HEK293 (cell line): Measurements from ENCODE around the gene ZBTB18.

Source experiments
- CTCF ChIA-PET: fragments of 350-600 bp; formaldehyde crosslinking; extraction: SDS; loops from one replicate; lab custom pipeline; 2021; ENCODE audit warnings: antibody characterized with exemption; lab: Yijun Ruan, JAX
- POLR2A ChIA-PET: fragments of 300-600 bp; formaldehyde crosslinking; extraction: SDS; loops from one replicate; lab custom pipeline; 2020; ENCODE audit warnings: antibody characterized with exemption, inconsistent platforms; lab: Yijun Ruan, JAX
- H3K27ac ChIP-seq: fragments of 200-500 bp; sonication (Bioruptor generic); 2 replicates; pipeline ENCODE4 v1.5.1; 2014; ENCODE audit warnings: low read depth, low read length, control low read depth, inconsistent platforms; ENCODE audit errors: extremely low read depth
- H3K36me3 ChIP-seq, 2 experiments: fragments of 200-500 bp in 1 of 2; sonication (Bioruptor generic) in 1 of 2; 1 replicate in 1 of 2; 2 replicates in 1 of 2; pipeline ENCODE4 v1.5.1; 2014 to 2017; ENCODE audit warnings: inconsistent platforms in 2 of 2, low read length in 2 of 2; ENCODE audit not compliant: control insufficient read depth in 2 of 2, insufficient read depth in 1 of 2
- H3K4me1 ChIP-seq: fragments of 200-500 bp; sonication (Bioruptor generic); 2 replicates; pipeline ENCODE4 v1.5.1; 2014; ENCODE audit warnings: mild to moderate bottlenecking, low read length, inconsistent platforms; ENCODE audit not compliant: control insufficient read depth, insufficient read depth
- H3K4me3 ChIP-seq: 2 replicates; pipeline ENCODE4 v1.5.1; 2011; ENCODE audit warnings: low read depth, mild to moderate bottlenecking, control low read depth, low read length, moderate library complexity
- H3K9me3 ChIP-seq: fragments of 200-500 bp; sonication (Bioruptor generic); 2 replicates; pipeline ENCODE4 v1.5.1; 2014; ENCODE audit warnings: low read depth, low read length, inconsistent platforms; ENCODE audit not compliant: control insufficient read depth, insufficient read depth
- BCL11B ChIP-seq: fragments of 450-650 bp; formaldehyde crosslinking; IDR thresholded peaks from 2 replicates; pipeline ENCODE4 v1.5.1; 2016; ENCODE audit warnings: low read depth, missing biosample characterization, missing genetic modification characterization
- GLIS1 ChIP-seq: fragments of 450-650 bp; formaldehyde crosslinking; IDR thresholded peaks from 2 replicates; pipeline ENCODE4 v1.5.1; 2016; ENCODE audit warnings: missing biosample characterization, missing genetic modification characterization
- PRDM2 ChIP-seq: fragments of 450-650 bp; formaldehyde crosslinking; IDR thresholded peaks from 2 replicates; pipeline ENCODE4 v1.5.1; 2016; ENCODE audit warnings: missing biosample characterization, missing genetic modification characterization, borderline replicate concordance
- SALL2 ChIP-seq: fragments of 450-650 bp; formaldehyde crosslinking; IDR thresholded peaks from 2 replicates; pipeline ENCODE4 v1.5.0; 2017; ENCODE audit warnings: missing biosample characterization, mild to moderate bottlenecking, missing genetic modification characterization, borderline replicate concordance
- SCRT1 ChIP-seq: fragments of 450-650 bp; formaldehyde crosslinking; IDR thresholded peaks from 2 replicates; pipeline ENCODE4 v1.5.1; 2016; ENCODE audit warnings: missing biosample characterization, missing genetic modification characterization, borderline replicate concordance
- SP3 ChIP-seq: fragments of 450-650 bp; formaldehyde crosslinking; IDR thresholded peaks from 2 replicates; pipeline ENCODE4 v1.5.1; 2016; ENCODE audit warnings: missing biosample characterization, missing genetic modification characterization
- ZFP69B ChIP-seq: fragments of 450-650 bp; formaldehyde crosslinking; IDR thresholded peaks from 2 replicates; pipeline ENCODE4 v1.5.1; 2016; ENCODE audit warnings: missing biosample characterization, missing genetic modification characterization
- ZNF354C ChIP-seq: fragments of 450-650 bp; formaldehyde crosslinking; IDR thresholded peaks from 2 replicates; pipeline ENCODE4 v1.5.1; 2016; ENCODE audit warnings: missing biosample characterization, missing genetic modification characterization, low read depth, borderline replicate concordance
- ZNF404 ChIP-seq: fragments of 450-650 bp; formaldehyde crosslinking; IDR thresholded peaks from 2 replicates; pipeline ENCODE4 v1.5.1; 2017; ENCODE audit warnings: missing biosample characterization, missing genetic modification characterization
- ZNF48 ChIP-seq: fragments of 450-650 bp; formaldehyde crosslinking; IDR thresholded peaks from 2 replicates; pipeline ENCODE4 v1.5.1; 2016; ENCODE audit warnings: missing biosample characterization, missing genetic modification characterization
- ZNF514 ChIP-seq: fragments of 450-650 bp; formaldehyde crosslinking; IDR thresholded peaks from 2 replicates; pipeline ENCODE4 v1.5.1; 2016; ENCODE audit warnings: missing biosample characterization, missing genetic modification characterization
- ZNF623 ChIP-seq: fragments of 450-650 bp; formaldehyde crosslinking; IDR thresholded peaks from 2 replicates; pipeline ENCODE4 v1.5.1; 2016; ENCODE audit warnings: missing biosample characterization, missing genetic modification characterization
- ZNF660 ChIP-seq: fragments of 450-650 bp; IDR thresholded peaks from 2 replicates; pipeline ENCODE4 v1.5.1; 2018; ENCODE audit warnings: missing biosample characterization, mild to moderate bottlenecking, missing genetic modification characterization
- ZNF785 ChIP-seq: fragments of 450-650 bp; formaldehyde crosslinking; IDR thresholded peaks from 2 replicates; pipeline ENCODE4 v1.5.1; 2016; ENCODE audit warnings: missing biosample characterization, missing genetic modification characterization
- TF ChIP-seq, protein P1 (sequence below): fragments of 450-650 bp; formaldehyde crosslinking; IDR thresholded peaks from 2 replicates; pipeline ENCODE4 v1.5.1; 2016; ENCODE audit warnings: missing biosample characterization, missing genetic modification characterization
- TF ChIP-seq, protein P2 (sequence below): fragments of 450-650 bp; formaldehyde crosslinking; IDR thresholded peaks from 2 replicates; pipeline ENCODE4 v1.5.1; 2016; ENCODE audit warnings: missing biosample characterization, missing genetic modification characterization
- TF ChIP-seq, protein P3 (sequence below): fragments of 450-650 bp; formaldehyde crosslinking; IDR thresholded peaks from 2 replicates; pipeline ENCODE4 v1.5.1; 2016; ENCODE audit warnings: missing biosample characterization, missing genetic modification characterization
- TF ChIP-seq, protein P4 (sequence below): fragments of 450-650 bp; formaldehyde crosslinking; IDR thresholded peaks from 2 replicates; pipeline ENCODE4 v1.5.1; 2016; ENCODE audit warnings: missing biosample characterization, missing genetic modification characterization

The ZBTB18 gene

GRCh38 chr1:244064621-244065020 lies 13.5 kb downstream of the ZBTB18 start:
- Histone ChIP-seq H3K4me3 (no peak overlapping the region), H3K27ac (no peak overlapping the region), H3K36me3 (no peaks in the 10 kb centered on the region), H3K4me1 (no peaks in the 10 kb centered on the region), H3K9me3 (no peaks in the 10 kb centered on the region)
- POLR2A ChIA-PET = interaction anchor here (0.6 to 1.0 kb wide), 2 partner anchors 12 to 20 kb away, joined by 3 to 4 read pairs; no protein-coding TSS in a partner anchor
- CTCF ChIA-PET = no interaction called here
- TF ChIP-seq BCL11B (tag by site-specific recombination) (no peak), ZNF623 (tag by site-specific recombination) (no peak), ZNF514 (tag by site-specific recombination) (no peak), ZNF48 (no peak), ZNF660 (tag by site-specific recombination) (no peak), ZNF404 (tag by site-specific recombination) (no peak), PRDM2 (tag by site-specific recombination) (no peak), GLIS1 (tag by site-specific recombination) (no peak), ZFP69B (no peak), SALL2 (no peak), SP3 (tag by site-specific recombination) (no peak), ZNF354C (tag by site-specific recombination) (no peak), SCRT1 (tag by site-specific recombination) (no peak), ZNF785 (tag by site-specific recombination) (no peak)
- TF ChIP-seq, protein P1, sequence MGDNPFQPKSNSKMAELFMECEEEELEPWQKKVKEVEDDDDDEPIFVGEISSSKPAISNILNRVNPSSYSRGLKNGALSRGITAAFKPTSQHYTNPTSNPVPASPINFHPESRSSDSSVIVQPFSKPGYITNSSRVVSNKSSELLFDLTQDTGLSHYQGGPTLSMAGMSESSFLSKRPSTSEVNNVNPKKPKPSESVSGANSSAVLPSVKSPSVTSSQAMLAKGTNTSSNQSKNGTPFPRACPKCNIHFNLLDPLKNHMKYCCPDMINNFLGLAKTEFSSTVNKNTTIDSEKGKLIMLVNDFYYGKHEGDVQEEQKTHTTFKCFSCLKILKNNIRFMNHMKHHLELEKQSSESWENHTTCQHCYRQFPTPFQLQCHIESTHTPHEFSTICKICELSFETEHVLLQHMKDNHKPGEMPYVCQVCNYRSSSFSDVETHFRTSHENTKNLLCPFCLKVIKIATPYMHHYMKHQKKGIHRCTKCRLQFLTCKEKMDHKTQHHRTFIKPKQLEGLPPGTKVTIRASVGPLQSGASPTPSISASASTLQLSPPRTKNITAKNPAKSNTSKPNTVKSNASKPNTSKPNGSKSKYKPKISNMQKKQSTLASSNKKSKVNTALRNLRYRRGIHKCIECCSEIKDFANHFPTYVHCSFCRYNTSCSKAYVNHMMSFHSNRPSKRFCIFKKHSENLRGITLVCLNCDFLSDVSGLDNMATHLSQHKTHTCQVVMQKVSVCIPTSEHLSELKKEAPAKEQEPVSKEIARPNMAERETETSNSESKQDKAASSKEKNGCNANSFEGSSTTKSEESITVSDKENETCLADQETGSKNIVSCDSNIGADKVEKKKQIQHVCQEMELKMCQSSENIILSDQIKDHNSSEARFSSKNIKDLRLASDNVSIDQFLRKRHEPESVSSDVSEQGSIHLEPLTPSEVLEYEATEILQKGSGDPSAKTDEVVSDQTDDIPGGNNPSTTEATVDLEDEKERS (tag by site-specific recombination) = no peak
- TF ChIP-seq, protein P2, sequence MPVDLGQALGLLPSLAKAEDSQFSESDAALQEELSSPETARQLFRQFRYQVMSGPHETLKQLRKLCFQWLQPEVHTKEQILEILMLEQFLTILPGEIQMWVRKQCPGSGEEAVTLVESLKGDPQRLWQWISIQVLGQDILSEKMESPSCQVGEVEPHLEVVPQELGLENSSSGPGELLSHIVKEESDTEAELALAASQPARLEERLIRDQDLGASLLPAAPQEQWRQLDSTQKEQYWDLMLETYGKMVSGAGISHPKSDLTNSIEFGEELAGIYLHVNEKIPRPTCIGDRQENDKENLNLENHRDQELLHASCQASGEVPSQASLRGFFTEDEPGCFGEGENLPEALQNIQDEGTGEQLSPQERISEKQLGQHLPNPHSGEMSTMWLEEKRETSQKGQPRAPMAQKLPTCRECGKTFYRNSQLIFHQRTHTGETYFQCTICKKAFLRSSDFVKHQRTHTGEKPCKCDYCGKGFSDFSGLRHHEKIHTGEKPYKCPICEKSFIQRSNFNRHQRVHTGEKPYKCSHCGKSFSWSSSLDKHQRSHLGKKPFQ (tag by site-specific recombination) = no peak
- TF ChIP-seq, protein P3, sequence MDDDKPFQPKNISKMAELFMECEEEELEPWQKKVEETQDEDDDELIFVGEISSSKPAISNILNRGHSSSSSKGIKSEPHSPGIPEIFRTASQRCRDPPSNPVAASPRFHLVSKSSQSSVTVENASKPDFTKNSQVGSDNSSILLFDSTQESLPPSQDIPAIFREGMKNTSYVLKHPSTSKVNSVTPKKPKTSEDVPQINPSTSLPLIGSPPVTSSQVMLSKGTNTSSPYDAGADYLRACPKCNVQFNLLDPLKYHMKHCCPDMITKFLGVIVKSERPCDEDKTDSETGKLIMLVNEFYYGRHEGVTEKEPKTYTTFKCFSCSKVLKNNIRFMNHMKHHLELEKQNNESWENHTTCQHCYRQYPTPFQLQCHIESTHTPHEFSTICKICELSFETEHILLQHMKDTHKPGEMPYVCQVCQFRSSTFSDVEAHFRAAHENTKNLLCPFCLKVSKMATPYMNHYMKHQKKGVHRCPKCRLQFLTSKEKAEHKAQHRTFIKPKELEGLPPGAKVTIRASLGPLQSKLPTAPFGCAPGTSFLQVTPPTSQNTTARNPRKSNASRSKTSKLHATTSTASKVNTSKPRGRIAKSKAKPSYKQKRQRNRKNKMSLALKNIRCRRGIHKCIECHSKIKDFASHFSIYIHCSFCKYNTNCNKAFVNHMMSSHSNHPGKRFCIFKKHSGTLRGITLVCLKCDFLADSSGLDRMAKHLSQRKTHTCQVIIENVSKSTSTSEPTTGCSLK (tag by site-specific recombination) = no peak
- TF ChIP-seq, protein P4, sequence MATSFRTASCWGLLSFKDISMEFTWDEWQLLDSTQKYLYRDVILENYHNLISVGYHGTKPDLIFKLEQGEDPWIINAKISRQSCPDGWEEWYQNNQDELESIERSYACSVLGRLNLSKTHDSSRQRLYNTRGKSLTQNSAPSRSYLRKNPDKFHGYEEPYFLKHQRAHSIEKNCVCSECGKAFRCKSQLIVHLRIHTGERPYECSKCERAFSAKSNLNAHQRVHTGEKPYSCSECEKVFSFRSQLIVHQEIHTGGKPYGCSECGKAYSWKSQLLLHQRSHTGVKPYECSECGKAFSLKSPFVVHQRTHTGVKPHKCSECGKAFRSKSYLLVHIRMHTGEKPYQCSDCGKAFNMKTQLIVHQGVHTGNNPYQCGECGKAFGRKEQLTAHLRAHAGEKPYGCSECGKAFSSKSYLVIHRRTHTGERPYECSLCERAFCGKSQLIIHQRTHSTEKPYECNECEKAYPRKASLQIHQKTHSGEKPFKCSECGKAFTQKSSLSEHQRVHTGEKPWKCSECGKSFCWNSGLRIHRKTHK (tag by site-specific recombination) = no peak
